ENCODE measurements around the gene ROR2.
A peak's percentile ranks its signal among the peaks of the same experiment; 100 is the strongest.

The ROR2 gene

DNA sequence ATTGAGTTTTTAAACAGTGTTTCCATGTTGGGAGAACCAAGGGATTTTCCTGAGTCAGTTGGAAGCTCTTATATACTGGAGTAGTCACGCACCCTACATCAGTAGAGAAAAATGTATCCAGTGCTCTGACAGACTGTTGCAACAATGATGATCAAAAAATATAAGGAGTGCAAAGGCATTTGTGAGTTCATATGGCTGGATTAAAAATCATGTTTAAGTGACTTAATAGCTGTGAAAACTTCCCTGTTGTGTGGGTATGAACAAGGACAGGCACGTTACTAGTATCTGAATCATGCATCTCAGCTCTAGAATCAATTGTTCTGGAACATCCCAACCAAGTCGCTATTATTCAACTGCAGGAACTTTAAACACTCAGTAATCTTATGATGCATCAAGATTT is 229.7 kb downstream of the ROR2 start:
- no peak for DNase-seq (ENCODE audit: low spot score)
- TF ChIP-seq, protein P1, sequence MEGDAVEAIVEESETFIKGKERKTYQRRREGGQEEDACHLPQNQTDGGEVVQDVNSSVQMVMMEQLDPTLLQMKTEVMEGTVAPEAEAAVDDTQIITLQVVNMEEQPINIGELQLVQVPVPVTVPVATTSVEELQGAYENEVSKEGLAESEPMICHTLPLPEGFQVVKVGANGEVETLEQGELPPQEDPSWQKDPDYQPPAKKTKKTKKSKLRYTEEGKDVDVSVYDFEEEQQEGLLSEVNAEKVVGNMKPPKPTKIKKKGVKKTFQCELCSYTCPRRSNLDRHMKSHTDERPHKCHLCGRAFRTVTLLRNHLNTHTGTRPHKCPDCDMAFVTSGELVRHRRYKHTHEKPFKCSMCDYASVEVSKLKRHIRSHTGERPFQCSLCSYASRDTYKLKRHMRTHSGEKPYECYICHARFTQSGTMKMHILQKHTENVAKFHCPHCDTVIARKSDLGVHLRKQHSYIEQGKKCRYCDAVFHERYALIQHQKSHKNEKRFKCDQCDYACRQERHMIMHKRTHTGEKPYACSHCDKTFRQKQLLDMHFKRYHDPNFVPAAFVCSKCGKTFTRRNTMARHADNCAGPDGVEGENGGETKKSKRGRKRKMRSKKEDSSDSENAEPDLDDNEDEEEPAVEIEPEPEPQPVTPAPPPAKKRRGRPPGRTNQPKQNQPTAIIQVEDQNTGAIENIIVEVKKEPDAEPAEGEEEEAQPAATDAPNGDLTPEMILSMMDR (IDR thresholded peaks at IDR 0.05; ENCODE audit: extremely low read depth, missing control alignments): no peak

DNA sequence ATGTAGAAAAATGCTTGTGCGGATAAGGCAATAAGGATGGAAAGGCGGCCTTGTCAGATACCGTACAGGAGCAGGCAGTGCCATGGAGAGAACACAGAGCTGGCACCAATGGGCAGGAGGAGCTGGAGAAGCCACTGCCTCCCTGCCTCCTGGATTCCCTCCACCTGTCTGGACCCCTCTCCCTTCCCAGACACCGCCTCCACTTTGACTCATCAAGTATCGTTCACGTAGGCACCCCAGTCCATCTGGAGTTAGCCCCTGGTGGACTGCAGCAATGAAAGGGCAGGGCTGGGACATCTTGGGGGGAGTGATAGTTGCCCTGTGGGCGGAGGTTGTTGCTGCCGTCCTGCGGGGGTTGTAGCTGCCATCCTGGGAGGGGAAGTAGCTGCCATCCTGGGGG is 232.0 kb downstream of the ROR2 start:
- TF ChIP-seq, protein P1 (IDR thresholded peaks at IDR 0.05; ENCODE audit: extremely low read depth, missing control alignments): no peak
- DNase-seq (ENCODE audit: low spot score): no peak

DNA sequence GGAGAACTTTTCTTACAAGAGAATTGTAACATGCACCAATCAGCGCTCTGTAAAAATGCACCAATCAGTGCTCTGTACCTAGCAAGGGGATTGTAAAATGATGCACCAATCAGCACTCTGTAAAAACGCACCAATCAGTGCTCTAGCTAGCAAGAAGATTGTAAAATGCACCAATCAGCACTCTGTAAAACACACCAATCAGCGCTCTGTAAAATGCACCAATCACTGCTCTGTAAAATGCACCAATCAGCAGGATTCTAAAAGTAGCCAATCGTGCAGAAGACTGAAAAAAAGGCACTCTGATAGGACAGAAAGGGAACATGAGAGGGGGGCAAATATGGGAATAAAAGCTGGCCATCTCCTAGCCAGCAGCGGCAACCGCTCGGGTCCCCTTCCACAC is 233.2 kb downstream of the ROR2 start:
- TF ChIP-seq, protein P1 (IDR thresholded peaks at IDR 0.05; ENCODE audit: extremely low read depth, missing control alignments): no peak
- no peak for DNase-seq (ENCODE audit: low spot score)

GRCh38 chr9:91716239-91716638 is 233.8 kb downstream of the ROR2 start:
- no peak for DNase-seq (ENCODE audit: low spot score)
- TF ChIP-seq, protein P1 (IDR thresholded peaks at IDR 0.05; ENCODE audit: extremely low read depth, missing control alignments): no peak

DNA sequence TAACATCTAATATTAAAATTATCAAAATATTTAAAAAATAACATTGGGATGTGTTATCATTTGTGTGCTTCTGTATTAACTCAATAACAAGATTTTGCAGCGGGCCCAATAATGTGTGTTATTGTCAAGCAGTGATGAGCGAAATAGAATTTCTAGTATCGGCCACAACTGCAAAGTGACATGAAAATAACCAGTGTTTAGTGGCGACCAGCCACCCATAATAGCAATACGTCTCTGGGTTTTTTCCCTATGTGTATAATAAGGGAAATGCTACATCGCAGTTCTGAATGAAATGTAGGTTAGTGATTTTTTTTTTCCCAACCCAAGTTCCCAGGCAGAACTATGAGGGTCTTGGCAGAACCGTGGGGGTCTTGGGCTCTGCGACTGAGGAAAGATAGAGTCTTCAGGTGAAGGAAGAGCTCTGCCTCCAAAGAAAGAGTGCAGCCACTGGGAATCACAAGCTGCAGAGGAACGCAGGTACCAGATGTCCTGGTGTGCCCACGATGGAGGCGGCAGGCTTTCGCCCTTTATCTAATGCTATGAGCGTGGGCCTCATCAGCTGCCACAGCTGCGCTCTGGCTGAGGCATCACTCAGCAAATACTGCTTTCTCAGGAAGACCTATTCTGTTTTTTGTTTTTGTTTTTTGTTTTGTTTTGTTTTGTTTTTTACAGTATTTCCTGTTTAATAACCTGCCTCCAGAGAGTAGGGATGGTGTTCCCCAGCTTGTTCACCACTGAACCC is 235.0 kb downstream of the ROR2 start:
- no peak for DNase-seq (ENCODE audit: low spot score)
- TF ChIP-seq, protein P1 (IDR thresholded peaks at IDR 0.05; ENCODE audit: extremely low read depth, missing control alignments): no peak

DNA sequence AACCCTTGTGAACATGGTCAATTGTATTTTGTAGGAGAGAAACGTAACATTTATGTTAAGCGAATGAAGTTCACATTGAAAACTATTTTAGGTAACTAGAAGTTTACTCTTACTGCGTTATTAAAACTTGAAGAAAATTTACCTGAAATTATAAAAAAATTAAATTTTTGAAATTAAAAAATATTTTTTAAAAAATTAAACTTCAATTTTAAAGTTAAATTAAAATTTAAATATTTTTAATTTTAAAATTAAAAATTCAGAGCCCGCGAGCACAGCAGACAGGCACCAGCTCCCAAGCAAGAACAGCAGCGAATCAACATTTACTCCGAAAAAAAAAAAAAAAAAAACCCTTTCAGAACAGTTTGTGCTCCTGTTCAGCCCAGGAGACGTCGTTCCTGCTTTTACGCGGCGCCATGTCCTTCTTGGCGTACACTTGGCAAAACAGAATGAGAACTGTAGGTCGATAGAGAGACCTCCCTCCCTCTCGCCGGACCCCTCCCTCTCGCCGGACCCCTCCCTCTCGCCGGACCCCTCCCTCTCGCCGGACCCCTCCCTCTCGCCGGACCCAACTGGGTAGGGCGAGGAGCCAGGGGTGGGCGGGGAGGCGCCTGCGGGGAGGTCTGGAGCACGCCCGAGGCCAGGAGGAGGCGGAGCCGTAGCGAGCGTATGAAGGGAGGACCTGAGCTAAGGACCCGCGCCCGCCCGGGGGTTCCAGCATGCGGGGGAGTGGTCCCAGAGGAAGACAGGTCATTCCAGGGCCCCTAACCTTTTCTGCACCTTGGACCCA is 235.8 kb downstream of the ROR2 start:
- peak; percentile 55 for DNase-seq (ENCODE audit: low spot score)
- TF ChIP-seq, protein P1 (IDR thresholded peaks at IDR 0.05; ENCODE audit: extremely low read depth, missing control alignments): no peak

DNA sequence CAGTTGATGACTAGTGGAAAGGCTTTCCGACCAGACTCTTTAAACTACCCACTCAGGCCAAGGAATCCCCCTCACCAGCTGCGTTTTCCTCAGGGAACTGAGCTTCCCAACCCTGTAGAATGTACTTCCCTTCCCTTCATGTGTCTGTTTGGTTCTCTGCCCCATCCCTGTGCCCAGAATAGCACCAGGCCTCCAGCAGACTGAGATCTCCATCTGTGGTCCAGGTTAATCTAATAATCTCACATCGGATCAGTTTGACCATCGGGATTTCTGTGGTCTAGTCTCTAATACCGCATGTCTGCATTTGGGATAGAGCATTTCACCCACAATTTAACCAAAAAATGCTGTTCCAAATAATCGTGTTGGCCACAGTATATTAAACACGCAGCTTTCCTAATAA is 237.2 kb downstream of the ROR2 start:
- no peak for DNase-seq (ENCODE audit: low spot score)
- TF ChIP-seq, protein P1 (IDR thresholded peaks at IDR 0.05; ENCODE audit: extremely low read depth, missing control alignments): no peak
